Spleen (tissue), 11 donors: ENCODE data around the gene VKORC1L1. TPM values are rescaled to one million over a fixed set of nuclear protein-coding genes. Genes with fewer than 3 reads are reported as not detected.
"Not testable (repeated sequence)": the region's sequence is repeated elsewhere in the genome, so short reads cannot be mapped to it uniquely, and the experiment has no call there.

Experiments
- DNase-seq: peaks from one replicate; pipeline ENCODE4 v3.0.0-alpha.2; 2020
- H3K27ac ChIP-seq, 8 donors: fragments of 200-600 bp; sonication (generic) in 7 of 8; 1 replicate in 4 of 8; 2 replicates in 4 of 8; pipeline versions ENCODE4 v1.5.0 to v1.8.0; 2016 to 2021; ENCODE audit warnings: inconsistent platforms in 4 of 8, mild to moderate bottlenecking in 4 of 8, moderate library complexity in 1 of 8
- H3K27me3 ChIP-seq, 7 donors: fragments of 200-600 bp; sonication (generic) in 6 of 7; replicated peaks in 1 of 7; 1 replicate in 4 of 7; 2 replicates in 3 of 7; pipeline versions ENCODE4 v1.5.0 to v1.8.0; 2016 to 2021; ENCODE audit warnings: inconsistent platforms in 3 of 7, mild to moderate bottlenecking in 1 of 7
- H3K36me3 ChIP-seq, 6 donors: fragments of 200-600 bp; sonication (generic) in 5 of 6; 1 replicate in 4 of 6; 2 replicates in 2 of 6; pipeline versions ENCODE4 v1.5.0 to v1.8.0; 2016 to 2021; ENCODE audit warnings: inconsistent platforms in 2 of 6
- H3K4me1 ChIP-seq, 6 donors: fragments of 200-600 bp; sonication (generic) in 5 of 6; 1 replicate in 3 of 6; 2 replicates in 3 of 6; pipeline versions ENCODE4 v1.5.0 to v1.8.0; 2016 to 2021; ENCODE audit warnings: inconsistent platforms in 3 of 6
- H3K4me3 ChIP-seq, 8 donors: fragments of 200-600 bp; sonication (generic) in 7 of 8; 1 replicate in 4 of 8; 2 replicates in 4 of 8; pipeline versions ENCODE4 v1.5.0 to v1.8.0; 2016 to 2021; ENCODE audit warnings: inconsistent platforms in 4 of 8, mild to moderate bottlenecking in 4 of 8, moderate library complexity in 2 of 8
- H3K9me3 ChIP-seq, 8 donors: fragments of 200-600 bp; sonication (generic) in 7 of 8; 1 replicate in 4 of 8; 2 replicates in 4 of 8; pipeline versions ENCODE4 v1.5.0 to v1.8.0; 2016 to 2021; ENCODE audit warnings: inconsistent platforms in 4 of 8
- POLR2AphosphoS5 ChIP-seq, 3 donors: sonication (generic); formaldehyde crosslinking; IDR thresholded peaks; one replicate each; pipeline ENCODE4 v1.5.1; 2017; ENCODE audit warnings: antibody characterized with exemption in 3 of 3
- WGBS, 5 donors: extraction: QIAGEN DNeasy Blood & Tissue Kit in 3 of 5; methylation state at CpG; one replicate each; pipeline versions ENCODE4 v1.1.5 to v1.1.7; 2013 to 2018; 5-methylcytosine and 5-hydroxymethylcytosine counted together
- intact Hi-C: fragments of 100-400 bp; cut with DNase I; formaldehyde crosslinking; loops from one replicate; pipeline ENCODE4 v1.15.0; 2023; ENCODE audit warnings: low total_unique reads
- polyA plus RNA-seq, 3 donors: library from polyadenylated mRNA; stranded (reverse); fragments of 200-250 nt; gene quantifications; one replicate each; pipeline ENCODE4 v1.2.1, GENCODE V29; 2013
- total RNA-seq, 7 donors: library from RNA; depleted of rRNA in 3 of 7; stranded (reverse); fragments of >200 nt in 3 of 7; fragmentation: NEBNext Ultra II Directional in 4 of 7; extraction: Animal tissue kit (Norgen Biotek cat#: 25700) in 4 of 7; gene quantifications; one replicate each; pipeline versions ENCODE4 v1.1.0 to v1.2.1, GENCODE V29; 2016 to 2021
- donor health status: healthy with polysubstance abuse.
- donor health status: DM: no; HTN: no; CAD: no; lungs with moderate emphysema.
- donor health status: DM: no; HTN: no; CAD: no.
- donor health status: Bipolar disorder and iron deficiency.
- donor health status: healthy.
- donor health status: DM: no; HTN: no; CAD: no.
- donor health status: DM: yes; HTN: yes; CAD: no.

VKORC1L1 gene
- total and polyA plus RNA-seq, 10 donors = 2.6 to 13.3 (median 10.3) TPM

- DNase-seq, H3K36me3 ChIP-seq, H3K27me3 ChIP-seq, H3K9me3 ChIP-seq, H3K4me1 ChIP-seq, intact Hi-C loops, H3K27ac ChIP-seq, H3K4me3 ChIP-seq: not testable (repeated sequence)
- WGBS, 5 donors = 43 to 76% (median 58%) methylated on average over 2 to 4 of the region's 5 CpGs
Measured at GRCh38 chr7:65857321-65857894, 15.5 kb upstream of the VKORC1L1 start.

GRCh38 chr7:65858660-65859059 lies 14.2 kb upstream of the VKORC1L1 start:
- 94 to 98% (median 96%) methylated on average over 4 of the region's 4 CpGs for WGBS, 5 donors
- H3K36me3 ChIP-seq, DNase-seq, H3K27ac ChIP-seq, H3K27me3 ChIP-seq, H3K4me1 ChIP-seq, H3K4me3 ChIP-seq, H3K9me3 ChIP-seq, intact Hi-C loops: not testable (repeated sequence)

GRCh38 chr7:65866244-65866643 lies 6.6 kb upstream of the VKORC1L1 start:
- intact Hi-C loops, H3K9me3 ChIP-seq, H3K4me1 ChIP-seq, H3K36me3 ChIP-seq, H3K4me3 ChIP-seq, H3K27me3 ChIP-seq, H3K27ac ChIP-seq, DNase-seq: not testable (repeated sequence)
- WGBS, 5 donors = 52 to 76% (median 69%) methylated on average over 3 of the region's 3 CpGs

DNA sequence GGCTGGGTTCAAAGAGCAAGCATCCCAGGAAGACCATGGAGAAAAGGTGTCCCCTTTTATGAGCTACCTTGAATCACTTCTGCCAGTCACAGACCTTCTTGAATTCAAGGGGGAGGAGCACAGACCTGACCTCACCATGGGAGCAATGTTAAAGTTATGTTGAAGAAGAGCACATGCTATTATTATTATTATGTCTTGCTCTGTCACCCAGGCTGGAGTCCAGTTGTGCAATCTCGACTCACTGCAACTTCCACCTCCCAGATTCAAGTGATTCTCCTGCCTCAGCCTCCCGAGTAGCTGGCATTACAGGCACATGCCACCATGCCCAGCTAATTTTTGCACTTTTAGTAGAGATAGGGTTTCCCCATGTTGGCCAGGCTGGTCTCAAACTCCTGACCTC lies 5.2 kb upstream of the VKORC1L1 start:
- 75 to 85% (median 83%) methylated on average over 2 of the region's 2 CpGs for WGBS, 5 donors
- H3K4me1 ChIP-seq = peaks cover 0 to 17% (median 7%) of the 10 kb centered on the region in 6 donors
- H3K36me3 ChIP-seq, H3K4me3 ChIP-seq, intact Hi-C loops, H3K9me3 ChIP-seq, H3K27ac ChIP-seq, H3K27me3 ChIP-seq, DNase-seq: not testable (repeated sequence)

GRCh38 chr7:65869312-65869711 lies 3.6 kb upstream of the VKORC1L1 start:
- DNase-seq, H3K36me3 ChIP-seq, H3K27me3 ChIP-seq, intact Hi-C loops, H3K4me3 ChIP-seq, H3K27ac ChIP-seq, H3K9me3 ChIP-seq: not testable (repeated sequence)
- WGBS, 5 donors = 57 to 81% (median 62%) methylated on average over 5 of the region's 5 CpGs
- H3K4me1 ChIP-seq = peaks cover 0 to 24% (median 13%) of the 10 kb centered on the region in 6 donors

DNA sequence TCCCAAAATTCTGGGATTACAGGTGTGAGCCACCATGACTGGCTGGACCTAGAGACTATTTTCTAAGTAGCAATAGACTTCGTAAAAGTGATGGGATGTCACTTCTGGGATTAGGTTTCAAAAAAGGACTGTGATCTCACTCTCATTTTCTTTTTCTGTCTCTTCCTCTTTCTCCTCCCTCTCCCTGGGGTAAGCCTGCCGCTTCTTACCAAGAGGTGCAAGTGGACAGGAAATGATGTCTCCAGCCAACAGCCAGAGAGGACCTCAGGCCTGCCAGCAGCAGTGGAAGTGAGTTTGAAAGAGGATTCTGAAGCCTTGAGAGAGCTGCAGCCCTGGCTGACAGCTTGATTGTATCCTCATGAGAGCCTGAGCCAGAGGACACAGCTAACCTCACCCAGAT lies 1.4 kb upstream of the VKORC1L1 start:
- H3K4me3 ChIP-seq, H3K27me3 ChIP-seq, H3K36me3 ChIP-seq, H3K9me3 ChIP-seq, DNase-seq, intact Hi-C loops: not testable (repeated sequence)
- Histone ChIP-seq H3K4me1 (peaks cover 0 to 39% (median 17%) of the 10 kb centered on the region in 6 donors), H3K27ac (peak overlapping the region in 7 of 8 donors; percentile 20 to 87 (median 63))
- TF ChIP-seq POLR2AphosphoS5 (IDR thresholded peaks at IDR 0.05) = peak in 1 of 3 donors; percentile 16
- WGBS, 5 donors = 9 to 18% (median 14%) methylated on average over 2 of the region's 2 CpGs

DNA sequence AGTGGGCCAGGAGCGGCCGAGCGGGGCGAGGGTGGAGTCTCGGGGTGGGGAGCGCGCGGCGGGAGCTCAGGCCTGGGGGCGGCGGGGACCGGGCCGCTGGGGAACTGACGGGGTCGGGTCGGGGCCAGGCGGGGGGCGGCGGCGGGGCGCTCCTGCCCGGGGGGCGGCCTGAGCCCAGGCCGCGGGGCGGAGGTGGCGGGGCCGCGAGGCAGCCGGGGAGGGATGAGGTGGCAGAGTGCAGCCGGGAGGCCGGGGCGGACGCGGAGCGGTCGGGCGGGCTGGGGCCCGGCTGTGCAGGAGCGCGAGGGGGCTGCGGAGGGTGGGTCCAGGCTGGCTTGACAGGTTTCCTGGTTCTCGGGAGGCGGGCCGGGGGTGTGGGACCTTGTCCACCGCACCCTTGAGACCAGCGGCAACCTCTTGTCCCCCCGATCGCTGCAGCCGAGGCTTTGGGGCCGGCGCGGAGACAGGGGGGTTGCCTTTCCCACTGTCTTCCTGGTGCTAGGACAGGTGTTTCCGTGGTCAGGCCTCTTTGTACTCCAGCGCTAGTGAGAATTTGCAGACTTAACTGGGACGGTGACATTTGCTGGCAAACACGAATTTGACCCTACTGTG lies 814 bp downstream of the VKORC1L1 start:
- intact Hi-C loops, H3K27me3 ChIP-seq, H3K36me3 ChIP-seq, H3K9me3 ChIP-seq: not testable (repeated sequence)
- H3K4me3 ChIP-seq = peak overlapping the region; percentile 66 to 95 (median 81)
- H3K4me1 ChIP-seq = peaks cover 0 to 42% (median 17%) of the 10 kb centered on the region in 6 donors
- peak overlapping the region in 7 of 8 donors; percentile 46 to 90 (median 83) for H3K27ac ChIP-seq
- peak; percentile 91 for DNase-seq
- WGBS, 5 donors = 0 to 2% (median 1%) methylated on average over 23 to 57 of the region's 57 CpGs

- intact Hi-C loops = not testable (repeated sequence)
Measured at GRCh38 chr7:65875715-65876114, 2.8 kb downstream of the VKORC1L1 start.

DNA sequence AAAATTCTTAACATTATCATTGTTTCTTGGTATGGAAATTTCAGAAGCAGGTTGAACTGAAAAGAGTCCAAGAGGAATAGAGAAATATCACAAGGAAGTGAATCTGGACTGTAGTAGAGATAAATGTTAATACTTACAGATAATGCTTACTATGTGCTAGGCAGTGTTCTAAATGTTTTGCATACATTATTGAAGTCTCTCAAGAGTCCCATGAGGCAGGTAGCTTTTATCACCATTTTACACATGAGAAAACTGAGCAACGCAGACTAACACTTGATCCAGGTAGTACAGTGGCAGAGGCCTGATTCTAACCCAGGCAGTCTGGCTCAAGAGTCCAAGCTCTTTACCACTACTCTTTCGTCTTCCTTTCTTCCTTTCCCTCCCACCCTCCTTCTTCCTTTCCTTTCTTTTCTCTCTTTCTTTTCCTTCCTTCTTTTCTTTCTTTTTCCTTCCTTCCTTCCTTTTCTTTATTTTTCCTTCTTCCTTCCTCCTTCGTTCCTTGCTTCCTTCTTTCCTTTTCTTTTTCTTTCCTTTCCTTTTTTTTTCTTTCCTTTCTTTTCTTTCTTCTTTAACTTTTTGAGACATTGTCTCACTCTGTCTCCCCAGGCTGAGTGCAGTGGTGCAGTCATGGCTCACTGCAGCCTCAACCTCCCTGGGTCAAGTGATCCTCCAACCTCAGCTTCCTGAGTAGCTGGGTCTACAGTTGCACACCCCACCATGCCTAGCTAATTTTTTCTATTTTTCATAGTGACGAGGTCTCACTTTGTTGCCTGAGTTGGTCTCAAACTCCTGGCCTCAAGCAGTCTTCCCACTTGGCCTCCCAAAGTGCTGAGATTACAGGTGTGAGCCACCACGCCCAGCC lies 6.6 kb downstream of the VKORC1L1 start:
- H3K4me3 ChIP-seq, H3K27me3 ChIP-seq, DNase-seq, H3K9me3 ChIP-seq, intact Hi-C loops, H3K27ac ChIP-seq, H3K36me3 ChIP-seq: not testable (repeated sequence)
- peaks cover 0 to 21% (median 1%) of the 10 kb centered on the region in 6 donors for H3K4me1 ChIP-seq
- WGBS, 5 donors = 55 to 68% (median 67%) methylated on average over 4 to 5 of the region's 5 CpGs

More at GRCh38 chr7:65875715-65876114, 2.8 kb downstream of the VKORC1L1 start:
- H3K27me3 ChIP-seq, H3K4me3 ChIP-seq, DNase-seq, H3K36me3 ChIP-seq, H3K27ac ChIP-seq, H3K9me3 ChIP-seq: not testable (repeated sequence)
- peaks cover 0 to 48% (median 17%) of the 10 kb centered on the region in 6 donors for H3K4me1 ChIP-seq
- whole genome bisulfite sequencing, 5 donors = 68 to 85% (median 76%) methylated on average over 4 of the region's 4 CpGs

DNA sequence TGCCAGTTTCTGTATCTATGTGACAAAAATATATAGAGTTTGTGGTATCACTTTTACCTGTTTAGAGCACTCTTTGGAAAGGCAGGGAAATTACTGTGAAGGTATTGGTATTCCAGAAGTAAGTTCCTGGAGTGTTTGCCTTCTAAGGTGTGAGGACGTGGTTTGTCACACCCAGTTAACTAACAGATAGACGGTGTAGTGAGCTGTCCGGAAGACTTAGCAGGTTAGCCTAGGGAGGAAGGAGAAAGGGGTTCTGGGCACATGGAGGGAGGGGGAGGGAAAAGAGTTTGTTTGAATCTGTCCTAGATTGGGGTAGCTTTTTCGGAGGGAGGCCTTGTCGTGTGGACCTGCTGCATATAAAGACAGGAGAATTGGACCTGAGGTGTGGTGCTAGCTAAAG lies 7.4 kb downstream of the VKORC1L1 start:
- H3K9me3 ChIP-seq, H3K4me3 ChIP-seq, H3K36me3 ChIP-seq, DNase-seq, intact Hi-C loops, H3K27ac ChIP-seq, H3K27me3 ChIP-seq: not testable (repeated sequence)
- 84 to 92% (median 87%) methylated on average over 5 of the region's 5 CpGs for WGBS, 5 donors
- H3K4me1 ChIP-seq = peaks cover 0 to 15% (median 0%) of the 10 kb centered on the region in 6 donors
